Activated naive CD8-positive, alpha-beta T cell treated with anti-CD3 and anti-CD28 coated beads, Interleukin-2, amount 50 U/mL, for 16 hours (primary cell): Measurements from ENCODE around the gene ZCRB1.

Experiments
- DNase-seq: peaks from one replicate; pipeline ENCODE4 v3.0.0-alpha.2; 2020; ENCODE audit warnings: low read depth, low spot score

ZCRB1 gene

DNA sequence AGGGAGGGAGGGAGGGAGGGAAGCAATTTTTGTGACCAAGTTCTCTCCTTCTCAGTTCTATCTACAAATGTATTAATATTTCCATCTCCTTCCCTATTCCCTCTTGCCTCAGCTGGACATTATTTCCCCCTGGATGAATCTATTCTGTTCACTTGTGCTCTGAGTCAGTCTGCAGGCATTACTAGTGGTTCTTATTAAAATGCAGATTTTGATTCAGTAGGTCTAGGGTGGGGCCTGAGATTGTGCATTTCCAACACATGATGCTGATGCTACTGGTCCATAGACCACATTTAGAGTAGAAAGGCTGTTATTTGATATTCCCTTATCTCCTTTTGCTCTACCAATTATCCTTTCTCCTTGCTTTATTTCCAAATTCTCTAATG is 47.8 kb downstream of the ZCRB1 start:
- no peak for DNase-seq

DNA sequence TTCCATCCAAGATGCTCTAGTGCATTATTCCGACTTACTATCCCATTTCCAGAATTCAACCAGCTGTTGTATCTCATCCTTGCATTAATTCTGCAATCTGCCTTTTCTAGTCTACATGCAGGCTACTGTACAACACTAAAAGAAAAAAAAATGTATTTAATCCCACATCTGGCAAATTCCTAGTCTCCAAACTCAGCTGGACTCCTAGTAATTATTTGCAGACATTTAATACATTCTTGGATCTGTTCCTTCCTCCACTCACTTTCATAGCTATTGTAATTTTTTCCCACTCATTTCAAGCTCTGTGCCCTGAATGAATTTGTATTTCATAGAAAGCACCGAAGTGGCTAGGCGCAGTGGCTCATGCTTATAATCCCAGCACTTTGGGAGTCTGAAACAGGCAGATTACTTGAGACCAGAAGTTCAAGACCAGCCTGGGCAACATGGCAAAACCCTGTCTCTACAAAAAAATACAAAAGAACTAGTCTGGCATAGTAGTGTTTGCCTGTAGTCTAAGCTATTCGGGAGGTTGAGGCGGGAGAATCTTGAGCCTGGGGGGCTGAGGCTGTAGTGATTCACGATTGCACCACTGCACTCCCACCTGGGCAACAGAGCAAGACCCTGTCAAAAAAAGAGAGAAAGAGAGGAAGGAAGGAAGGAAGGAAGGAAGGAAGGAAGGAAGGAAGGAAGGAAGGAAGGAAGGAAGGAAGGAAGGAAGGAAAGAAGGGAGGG is 48.3 kb downstream of the ZCRB1 start:
- no peak for DNase-seq

DNA sequence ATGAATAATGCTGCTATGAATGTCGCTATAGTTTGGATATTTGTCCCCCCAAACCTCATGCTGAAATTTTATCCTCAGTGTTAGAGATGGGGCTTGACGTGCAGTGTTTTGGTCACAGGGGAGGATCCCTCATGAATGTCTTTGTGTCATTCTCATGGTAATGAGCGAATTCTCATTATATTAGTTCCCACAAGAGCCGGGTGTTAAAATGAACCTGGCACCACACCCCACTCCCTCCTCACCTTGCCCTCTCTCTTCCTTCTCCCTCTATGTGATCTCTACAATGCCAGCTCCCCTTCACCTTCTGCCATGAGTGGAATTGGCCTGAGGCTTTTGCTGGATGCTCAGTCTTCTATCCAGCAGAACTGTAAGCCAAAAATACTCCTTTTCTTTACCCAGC is 50.4 kb downstream of the ZCRB1 start:
- DNase-seq: no peak

DNA sequence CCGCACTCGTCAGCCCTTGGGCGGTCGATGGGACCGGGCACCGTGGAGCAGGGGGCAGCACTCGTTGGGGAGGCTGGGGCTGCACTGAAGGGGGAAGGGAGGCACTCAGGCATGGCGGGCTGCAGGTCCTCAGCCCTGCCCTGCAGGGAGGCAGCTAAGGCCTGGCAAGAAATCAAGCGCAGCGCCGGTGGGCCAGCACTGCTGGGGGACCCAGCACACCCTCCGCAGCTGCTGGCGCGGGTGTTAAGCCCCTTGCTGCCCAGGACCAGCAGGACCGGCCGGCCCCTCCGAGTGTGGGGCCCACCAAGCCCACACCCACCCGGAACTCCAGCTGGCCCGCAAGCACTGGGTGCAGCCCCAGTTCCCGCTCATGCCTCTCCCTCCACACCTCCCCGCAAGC is 52.2 kb downstream of the ZCRB1 start:
- DNase-seq: no peak

DNA sequence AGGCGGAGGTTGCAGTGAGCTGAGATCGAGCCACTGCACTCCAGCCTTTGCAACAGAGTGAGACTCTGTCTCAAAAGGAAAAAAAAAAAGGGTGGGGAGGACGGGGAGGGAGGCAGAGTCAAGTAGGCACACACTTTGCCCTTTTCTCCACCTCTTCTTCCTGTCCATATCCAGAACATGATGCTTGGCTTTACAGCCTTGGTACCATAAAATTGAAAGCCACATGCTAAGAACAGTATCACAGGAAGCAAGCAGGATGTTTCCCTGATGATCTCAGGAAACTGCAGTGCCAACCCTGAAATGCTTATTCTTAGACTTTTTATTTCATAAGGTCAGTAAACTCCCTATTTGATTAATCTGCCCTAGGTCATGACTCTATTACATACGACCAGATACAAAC is 55.3 kb downstream of the ZCRB1 start:
- DNase-seq: no peak

DNA sequence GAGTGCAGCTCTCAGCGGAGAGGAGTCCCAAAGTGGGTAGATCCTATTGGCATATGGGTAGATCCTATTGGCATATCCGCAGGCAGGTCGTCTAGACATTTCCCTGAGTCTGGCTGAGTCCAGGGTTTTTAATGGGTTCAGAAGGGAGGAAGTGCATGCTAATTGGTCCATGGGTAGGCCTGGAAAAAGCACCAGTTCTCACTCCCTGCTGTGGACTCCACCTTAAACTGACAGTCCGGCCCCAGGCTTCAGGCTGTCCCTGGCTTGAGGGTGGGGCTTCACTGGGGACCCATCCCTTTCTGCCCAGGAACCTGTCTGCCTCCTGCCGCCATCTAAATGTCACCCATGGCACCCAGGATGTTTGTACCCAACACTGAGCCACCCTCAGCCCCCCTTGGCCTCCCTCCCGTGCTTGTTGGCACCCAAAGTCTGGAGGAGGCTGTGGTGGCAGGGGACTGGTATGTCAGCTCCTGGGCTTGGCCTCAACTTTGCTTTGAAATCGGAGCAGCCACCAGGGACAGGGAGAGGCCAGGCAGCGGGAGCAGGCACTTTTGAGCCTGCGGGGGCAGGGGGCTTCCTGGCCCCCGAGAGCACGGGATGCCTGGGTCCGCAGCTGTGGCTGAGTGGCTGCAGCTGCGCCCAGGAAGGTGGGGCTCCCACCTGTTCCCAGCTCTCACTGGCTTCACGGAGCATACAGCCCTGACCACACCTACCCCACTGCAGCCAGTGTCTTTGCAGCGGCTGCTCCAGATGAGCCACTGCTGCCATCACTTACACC is 58.3 kb downstream of the ZCRB1 start:
- DNase-seq: no peak

DNA sequence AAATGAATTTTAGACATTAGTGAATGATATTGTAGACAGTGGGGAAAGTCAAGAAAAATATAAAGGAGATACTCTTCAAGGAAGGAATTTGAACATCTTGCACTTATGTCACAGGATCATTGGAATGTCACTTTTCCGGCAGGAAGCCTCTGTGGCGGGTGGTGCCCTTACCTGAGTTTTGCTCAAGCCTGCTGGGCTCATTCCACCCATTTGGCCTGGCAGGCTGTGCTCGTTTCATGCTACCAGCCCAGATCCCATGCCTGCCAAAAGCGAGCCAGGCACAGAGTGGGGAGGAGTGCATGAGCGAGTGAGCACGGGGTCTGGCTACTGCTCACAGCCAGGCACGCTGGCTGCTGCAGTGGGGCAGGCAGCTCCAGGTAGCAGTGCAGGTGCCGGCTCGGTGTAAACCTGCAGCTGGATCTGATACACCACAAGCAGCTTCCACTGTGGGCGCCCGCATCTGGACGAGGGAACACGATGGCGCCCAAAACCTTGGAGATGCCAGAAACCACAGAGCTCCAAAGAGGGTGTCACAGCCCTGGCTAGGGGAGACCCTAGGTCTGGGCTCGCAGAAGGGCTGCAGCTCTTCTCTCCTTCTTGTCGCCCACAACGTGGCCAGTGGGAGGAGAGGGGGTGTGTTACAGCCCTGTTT is 59.2 kb downstream of the ZCRB1 start:
- DNase-seq: no peak

DNA sequence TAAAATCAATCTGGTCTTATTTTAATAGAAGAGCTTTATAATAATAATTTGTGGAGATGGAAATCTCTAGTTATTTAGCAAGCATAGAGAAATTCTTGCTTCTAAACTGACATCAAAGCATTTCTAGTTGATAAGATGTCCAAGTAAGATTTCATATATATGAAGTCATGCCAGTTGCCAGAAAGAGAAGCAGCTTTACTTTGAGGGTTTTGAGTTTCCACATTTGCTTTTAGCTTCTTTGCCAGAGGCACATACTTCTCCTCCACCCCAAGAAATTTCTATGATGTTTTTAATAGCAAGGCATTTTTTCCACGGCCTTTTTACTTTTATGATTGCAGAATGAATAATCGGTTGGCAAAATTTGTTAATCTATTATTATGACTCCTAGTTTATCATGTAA is 63.6 kb downstream of the ZCRB1 start:
- no peak for DNase-seq
